ENCODE results near the gene EYS.
"Not testable (repeated sequence)": the region's sequence is repeated elsewhere in the genome, so short reads cannot be mapped to it uniquely, and the experiment has no call there.

Gene EYS

DNA sequence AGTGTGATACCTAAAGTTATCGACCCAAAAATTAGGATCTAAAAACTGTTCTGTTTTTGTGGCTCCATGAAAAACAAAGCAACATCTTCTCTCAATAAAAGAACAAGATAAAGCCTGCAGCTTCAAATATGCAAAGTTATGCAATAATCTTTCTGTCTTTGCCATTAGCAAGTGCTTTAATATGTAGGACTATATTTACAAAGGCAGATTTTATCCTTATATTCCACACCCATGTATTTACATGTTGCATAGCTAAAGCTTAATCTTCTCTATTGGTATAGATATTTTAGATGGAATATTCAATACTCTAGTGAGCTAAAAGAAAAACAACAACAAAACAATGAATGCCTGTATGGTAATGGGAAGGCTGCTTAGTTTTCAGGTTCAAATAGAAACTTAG is 1443.2 kb downstream of the EYS start:
- DNase-seq (ENCODE audit: low read depth in 1 of 2, low spot score in 1 of 2) = no peak

DNA sequence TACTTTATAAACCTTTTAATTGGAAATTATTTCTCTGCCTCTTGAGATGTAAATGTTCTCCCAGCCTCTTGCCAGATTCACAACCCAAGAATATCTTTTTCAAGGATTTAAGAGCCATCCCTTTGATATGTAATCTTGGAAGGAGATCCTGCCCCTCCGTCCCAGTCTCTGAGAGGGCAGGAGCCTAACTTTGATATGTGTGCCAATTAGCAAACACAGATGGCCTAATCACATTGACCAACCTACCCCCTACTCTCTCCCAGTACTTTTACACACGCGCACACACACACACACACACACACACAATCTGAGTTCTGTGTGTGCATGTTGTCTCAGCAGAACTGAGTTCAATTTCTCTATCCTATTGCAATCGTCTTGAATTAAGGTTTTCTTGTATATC is 1447.7 kb downstream of the EYS start:
- DNase-seq (ENCODE audit: low read depth in 1 of 2, low spot score in 1 of 2) = no peak

DNA sequence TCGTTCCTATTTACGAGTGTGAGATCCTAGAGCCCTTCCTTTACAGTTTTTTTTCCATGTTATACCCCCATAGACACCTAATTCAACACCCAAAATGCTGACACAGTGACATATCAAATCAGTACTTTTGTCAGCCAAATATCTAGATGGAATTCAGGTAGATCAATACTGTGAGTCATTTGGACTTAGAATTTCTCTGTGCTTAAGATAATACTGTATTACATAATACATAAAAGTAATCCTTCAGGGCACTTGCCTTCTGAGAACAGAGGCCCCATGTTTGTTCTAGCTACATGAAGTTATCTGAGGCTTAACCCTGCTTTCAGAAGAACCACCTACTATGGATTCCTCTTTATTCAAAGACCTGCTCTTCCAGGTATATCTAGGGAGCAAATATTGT is 1448.3 kb downstream of the EYS start:
- DNase-seq (ENCODE audit: low read depth in 1 of 2, low spot score in 1 of 2) = no peak

DNA sequence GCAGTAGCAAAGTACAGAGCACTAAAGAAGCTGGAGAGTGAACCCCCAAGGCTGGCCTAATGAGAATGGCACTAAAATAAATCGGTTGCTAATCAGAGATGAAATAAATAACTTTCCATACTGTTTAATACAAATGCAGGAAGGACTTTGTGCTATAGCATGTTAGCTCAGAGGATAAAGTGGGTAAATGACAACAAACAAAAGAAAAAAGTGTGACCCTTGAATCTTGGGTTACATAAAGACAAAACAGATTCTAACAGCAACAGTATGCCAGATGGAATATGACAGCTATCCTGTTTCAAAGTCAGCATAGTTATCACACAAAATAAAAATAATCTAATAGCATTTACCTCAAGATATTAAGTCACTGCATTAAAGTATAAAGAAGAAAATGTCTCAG is 1448.7 kb downstream of the EYS start:
- DNase-seq (ENCODE audit: low read depth in 1 of 2, low spot score in 1 of 2) = no peak

DNA sequence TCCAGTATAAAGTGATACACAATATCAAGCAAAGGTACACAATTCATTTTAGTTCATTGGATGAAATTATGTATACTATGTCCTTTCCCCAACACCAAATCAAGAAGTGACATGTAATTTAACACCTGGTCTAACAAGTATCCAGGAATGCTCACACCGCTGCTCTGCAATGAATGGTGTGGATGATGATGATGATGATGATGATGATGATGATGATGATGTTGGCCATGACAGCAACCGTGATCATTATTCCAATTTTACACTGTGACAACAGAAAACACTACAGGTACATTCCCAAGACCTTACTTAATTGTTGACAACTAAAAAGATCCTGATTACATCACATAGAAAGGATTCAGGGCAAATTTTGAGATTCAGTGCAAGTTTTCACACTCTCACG is 1449.4 kb downstream of the EYS start:
- DNase-seq (ENCODE audit: low read depth in 1 of 2, low spot score in 1 of 2) = no peak

DNA sequence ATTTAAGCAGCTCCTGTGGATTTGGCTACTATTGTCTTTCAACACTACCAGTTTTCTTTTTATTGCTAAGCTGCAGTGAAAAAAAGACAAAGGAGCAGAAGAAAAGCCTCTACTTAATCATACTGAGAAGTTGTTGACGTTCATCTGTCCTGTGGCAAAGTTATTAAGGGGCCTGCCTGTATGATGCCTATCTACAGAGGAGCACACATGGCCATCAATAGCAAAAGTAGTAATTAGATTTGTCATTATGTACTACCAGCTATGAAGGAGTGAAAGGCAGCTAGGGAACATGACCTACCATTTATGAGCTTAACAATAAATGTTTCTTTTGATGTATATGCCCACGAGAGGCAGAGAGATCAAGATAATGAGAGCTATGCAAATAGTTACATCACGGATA is 1450.5 kb downstream of the EYS start:
- no peak for DNase-seq (ENCODE audit: low read depth in 1 of 2, low spot score in 1 of 2)

DNA sequence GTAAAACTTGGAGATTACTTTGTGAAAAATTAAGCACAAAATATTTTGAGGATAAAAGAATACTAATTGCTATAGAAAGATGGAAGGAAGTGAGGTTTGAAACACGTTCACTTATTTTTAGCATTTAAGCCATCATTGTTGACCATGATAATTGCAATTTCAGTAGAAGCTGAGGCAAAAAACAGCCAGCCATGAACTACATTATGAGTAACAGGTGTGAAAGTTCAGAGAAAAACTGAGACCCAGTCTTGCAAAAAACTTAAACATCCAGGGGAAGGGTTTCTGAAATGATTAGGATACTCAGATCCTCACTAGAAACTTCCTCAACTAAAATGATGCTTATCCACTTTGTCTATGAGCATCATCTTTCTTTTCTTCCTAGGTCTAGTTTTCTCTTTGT is 1452.0 kb downstream of the EYS start:
- DNase-seq (ENCODE audit: low read depth in 1 of 2, low spot score in 1 of 2) = no peak

DNA sequence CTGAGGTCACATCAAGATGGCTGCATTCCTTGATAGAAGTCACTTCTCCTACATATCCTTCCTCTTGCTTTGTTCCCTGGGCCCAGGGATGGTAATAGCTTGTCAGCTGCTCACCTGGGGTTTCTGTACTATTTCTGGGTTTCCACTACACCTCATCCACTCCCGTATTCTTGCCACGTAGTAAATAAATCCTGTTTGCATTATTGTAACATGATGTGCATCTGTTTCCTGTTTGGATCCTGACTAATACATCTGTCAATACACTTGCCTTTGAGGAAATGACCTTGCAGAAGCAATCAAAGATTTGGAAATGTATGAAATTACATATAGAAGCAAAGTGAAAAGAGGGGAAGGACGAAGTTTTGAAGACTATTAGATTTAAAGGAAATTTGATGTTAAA is 1452.5 kb downstream of the EYS start:
- no peak for DNase-seq (ENCODE audit: low read depth in 1 of 2, low spot score in 1 of 2)

DNA sequence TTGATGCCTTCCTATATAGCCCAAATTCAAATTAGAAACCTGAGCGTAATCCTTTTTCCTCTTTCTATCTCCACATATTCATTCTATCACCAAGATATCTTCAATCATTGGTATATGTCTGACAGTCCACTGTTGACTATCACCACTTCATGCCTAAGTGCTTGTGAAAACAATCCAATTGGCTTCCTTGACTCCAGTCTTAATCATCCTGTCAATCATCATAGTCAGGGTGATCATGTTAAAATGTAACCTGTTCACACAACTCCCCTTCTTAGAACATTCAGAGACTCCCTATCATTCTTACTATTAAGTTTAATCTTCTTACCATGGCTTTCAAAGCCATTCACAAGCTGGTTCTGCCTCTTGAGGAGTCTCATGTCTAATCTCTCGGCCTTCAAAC is 1454.8 kb downstream of the EYS start:
- no peak for DNase-seq (ENCODE audit: low read depth in 1 of 2, low spot score in 1 of 2)

DNA sequence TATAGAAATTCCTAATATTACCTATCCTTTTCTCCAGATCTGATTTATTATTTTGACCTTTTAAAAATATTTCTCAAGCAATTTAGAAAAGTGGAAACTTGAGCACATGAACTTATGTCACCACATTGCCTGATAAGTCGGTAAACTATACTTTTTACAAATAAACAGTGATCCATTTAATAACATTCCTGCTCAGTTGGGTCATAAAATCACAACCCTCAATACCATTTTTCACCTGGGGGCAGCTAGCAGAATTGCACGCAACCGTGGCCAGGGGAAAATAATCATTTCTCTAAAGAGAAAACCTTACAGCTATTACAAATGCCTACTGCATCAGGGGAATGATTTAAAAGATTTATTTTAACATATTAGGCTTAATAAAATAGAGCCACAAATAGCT is 1456.9 kb downstream of the EYS start:
- no peak for DNase-seq (ENCODE audit: low read depth in 1 of 2, low spot score in 1 of 2)

DNA sequence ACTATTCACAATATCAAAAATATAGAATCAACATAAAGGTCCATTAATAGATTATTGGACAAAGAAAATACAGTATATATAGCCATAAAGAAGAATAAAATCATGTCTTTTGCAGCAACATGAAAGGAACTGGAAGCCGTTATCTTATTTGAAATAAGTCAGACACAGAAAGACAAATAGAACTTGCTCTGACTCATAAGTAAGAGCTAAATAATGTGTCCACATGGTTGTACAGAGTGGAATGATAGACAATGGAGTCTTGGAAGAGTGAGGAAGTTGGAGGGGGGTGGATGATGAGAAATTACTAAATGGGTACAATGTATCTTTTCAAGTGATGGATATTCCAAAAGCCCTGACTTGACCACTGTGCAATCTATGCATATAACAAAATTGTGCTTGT is 1457.9 kb downstream of the EYS start:
- no peak for DNase-seq (ENCODE audit: low read depth in 1 of 2, low spot score in 1 of 2)

DNA sequence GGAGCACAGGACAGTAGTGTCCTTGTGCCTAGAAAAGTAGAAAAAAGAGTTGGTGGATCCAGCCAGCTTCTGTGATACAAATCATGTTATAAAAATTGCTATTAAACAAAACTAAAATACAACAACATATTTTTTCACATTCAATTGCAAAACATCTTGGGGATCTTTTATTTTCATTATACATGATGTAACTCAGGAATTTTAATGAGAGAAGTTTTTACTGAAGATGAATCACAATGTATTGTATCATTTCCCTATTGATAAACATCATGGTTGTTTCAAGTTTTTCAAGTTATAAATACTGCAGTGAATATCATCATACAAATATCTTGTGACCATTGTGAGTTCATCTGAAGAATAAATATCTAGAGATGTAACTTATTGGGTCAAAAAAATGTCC is 1463.4 kb downstream of the EYS start:
- DNase-seq (ENCODE audit: low read depth in 1 of 2, low spot score in 1 of 2) = no peak

DNA sequence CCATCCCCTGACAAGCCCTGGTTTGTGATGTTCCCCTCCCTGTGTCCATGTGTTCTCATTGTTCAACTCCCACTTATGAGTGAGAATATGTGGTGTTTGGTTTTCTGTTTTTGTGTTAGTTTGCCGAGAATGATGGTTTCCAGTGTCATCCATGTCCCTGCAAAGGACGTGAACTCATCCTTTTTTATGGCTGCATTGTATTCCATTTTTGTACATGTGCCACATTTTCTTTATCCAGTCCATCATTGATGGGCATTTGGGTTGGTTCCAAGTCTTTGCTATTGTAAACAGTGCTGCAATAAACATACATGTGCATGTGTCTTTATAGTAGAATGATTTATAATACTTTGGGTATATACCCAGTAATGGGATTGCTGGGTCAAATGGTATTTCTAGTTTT is 1468.1 kb downstream of the EYS start:
- not testable (repeated sequence) for DNase-seq (ENCODE audit: low read depth in 1 of 2, low spot score in 1 of 2)

DNA sequence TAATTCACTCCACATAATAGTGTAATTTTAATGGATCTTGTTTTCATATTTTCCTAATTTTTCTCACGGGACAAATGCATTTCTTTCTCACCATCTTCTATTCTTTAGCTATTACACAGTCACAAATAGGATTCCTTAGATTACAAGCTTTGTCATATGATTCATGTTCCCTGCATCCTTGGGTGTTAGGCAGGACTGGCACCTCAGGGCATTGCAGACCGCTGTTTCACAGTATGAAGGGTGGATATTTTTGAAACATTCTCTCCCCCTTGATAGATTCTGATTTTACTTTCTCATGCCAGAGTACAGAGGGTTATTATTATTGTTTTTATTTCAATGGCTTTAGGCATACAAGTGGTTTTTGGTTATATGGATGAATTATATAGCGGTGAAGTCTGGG is 1469.0 kb downstream of the EYS start:
- no peak for DNase-seq (ENCODE audit: low read depth in 1 of 2, low spot score in 1 of 2)

DNA sequence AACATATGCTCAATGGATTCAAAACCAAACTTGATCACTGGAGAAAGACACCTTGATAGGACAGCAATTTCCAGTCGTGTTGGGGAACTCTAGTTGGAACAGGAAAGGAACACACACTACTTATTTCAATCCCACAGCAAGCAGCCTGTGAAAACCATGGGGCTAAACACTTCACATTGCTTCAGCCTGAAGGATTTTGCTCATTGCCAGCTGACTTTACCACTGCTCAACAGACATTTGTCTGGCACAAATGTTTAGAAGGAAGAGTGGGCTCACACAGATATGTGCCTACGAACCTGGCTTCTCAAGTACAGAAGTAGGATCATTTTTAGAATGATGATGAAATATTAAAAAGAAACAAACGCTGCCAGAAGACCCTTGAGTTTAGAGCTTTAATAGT is 1473.3 kb downstream of the EYS start:
- DNase-seq (ENCODE audit: low read depth in 1 of 2, low spot score in 1 of 2) = no peak

DNA sequence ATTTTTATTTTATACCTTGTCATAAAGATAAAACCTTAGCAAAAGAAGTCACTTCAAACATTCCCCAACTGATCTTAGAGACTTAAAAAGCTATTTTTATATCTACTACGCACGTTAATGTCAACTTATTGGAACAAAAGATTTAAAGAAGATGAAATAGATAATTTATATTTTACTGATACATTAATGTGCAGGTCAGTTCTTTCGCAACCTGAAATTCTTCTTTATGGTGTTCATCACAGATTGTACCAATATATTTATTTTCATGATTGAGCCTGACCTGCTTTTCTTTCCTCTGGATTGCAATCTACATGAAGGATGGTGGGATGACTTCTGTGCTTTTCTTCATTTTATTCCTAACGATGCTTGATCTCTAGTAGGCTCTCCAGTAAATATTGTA is 1475.1 kb downstream of the EYS start:
- no peak for DNase-seq (ENCODE audit: low read depth in 1 of 2, low spot score in 1 of 2)

DNA sequence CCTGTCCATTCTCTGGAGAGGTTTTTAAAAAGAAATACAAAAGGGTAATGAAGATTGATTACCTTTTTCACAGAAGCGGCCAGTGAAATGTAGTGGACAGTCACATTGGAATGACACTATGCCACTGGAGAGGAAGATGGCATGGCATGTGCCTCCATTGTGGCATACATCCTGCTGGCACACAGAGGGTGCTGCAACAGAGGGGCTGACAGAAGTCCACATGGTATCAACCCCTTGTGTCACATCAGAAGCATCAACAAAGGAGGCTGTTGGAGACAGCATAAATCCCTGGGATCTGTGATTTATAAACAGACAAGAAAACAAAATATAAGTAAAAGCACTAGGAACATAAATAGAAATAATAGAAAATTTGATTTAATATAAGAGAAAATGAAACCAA is 1476.5 kb downstream of the EYS start:
- DNase-seq (ENCODE audit: low read depth in 1 of 2, low spot score in 1 of 2) = no peak

DNA sequence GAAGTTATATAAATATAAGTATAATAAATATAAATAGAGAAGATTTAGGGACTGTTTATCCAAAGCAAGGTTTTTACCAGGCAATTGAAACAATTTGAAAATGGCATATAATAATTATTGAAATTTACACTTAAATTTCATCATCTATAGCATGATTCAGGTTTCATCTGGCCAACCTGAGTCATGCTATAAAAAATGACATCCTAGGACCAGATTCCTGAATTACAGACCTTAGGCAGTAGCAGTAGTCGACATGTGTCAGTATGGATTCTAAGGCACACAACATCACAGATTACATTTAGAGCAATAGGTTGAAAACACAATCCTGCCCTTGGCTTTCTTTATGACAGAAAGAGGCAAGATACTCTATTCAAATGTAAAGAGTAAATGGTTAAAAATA is 1479.2 kb downstream of the EYS start:
- no peak for DNase-seq (ENCODE audit: low read depth in 1 of 2, low spot score in 1 of 2)

DNA sequence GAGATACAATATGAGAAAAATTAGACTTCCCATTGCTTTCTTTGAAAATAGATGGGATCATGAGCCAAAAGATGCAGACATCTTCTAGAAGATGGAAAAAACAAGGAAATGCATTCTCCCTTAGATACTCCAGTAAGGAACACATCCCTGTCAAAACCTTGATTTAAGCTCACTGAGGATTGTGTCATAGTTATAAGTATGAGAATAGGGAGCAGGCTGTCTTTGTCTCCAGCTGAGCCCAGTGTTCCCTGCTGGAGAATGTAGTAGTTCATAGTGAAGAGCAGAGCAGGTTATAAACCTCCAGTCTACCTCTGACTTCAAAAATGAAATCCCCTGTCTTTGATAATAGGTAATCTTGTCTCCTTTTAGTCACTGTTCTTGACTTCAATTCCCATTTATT is 1481.5 kb downstream of the EYS start:
- no peak for DNase-seq (ENCODE audit: low read depth in 1 of 2, low spot score in 1 of 2)

DNA sequence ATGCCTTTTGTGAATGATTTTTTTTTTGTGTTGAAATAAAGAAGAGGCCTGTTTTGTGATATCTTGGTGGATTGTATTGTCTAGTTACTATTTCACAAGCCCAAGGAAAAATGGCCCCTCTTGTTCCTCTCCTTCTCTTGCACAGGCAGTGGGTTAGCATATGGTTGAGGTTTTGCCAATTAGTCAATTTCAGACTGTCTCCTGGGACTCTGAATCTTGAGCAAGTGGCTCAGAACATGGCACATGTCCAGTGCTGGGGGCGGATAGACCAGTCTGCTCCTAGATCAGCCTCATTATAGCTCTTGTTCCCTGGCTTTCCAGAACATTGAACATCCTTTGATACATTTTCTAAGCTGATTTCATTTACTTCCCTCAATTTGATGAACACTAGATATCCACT is 1482.2 kb downstream of the EYS start:
- DNase-seq (ENCODE audit: low read depth in 1 of 2, low spot score in 1 of 2) = no peak

DNA sequence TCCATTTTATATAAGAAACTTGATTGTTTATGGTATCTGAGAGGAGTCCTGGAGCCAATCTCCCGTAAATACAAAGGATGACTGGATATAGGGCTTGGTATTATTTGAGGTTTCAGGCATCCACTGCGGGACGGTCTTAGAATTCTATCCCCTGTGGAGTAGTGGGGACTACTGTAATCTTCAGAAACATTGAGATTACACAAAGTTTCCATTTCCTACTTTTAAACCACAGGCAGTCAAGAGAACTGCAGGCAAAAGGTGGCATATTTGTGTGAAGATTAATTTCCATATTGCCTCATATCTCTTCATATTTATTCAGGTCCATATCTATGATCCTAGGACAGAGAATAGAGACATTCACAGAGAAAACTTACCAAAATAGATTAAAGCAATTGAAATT is 1485.2 kb downstream of the EYS start:
- DNase-seq (ENCODE audit: low read depth in 1 of 2, low spot score in 1 of 2) = no peak

DNA sequence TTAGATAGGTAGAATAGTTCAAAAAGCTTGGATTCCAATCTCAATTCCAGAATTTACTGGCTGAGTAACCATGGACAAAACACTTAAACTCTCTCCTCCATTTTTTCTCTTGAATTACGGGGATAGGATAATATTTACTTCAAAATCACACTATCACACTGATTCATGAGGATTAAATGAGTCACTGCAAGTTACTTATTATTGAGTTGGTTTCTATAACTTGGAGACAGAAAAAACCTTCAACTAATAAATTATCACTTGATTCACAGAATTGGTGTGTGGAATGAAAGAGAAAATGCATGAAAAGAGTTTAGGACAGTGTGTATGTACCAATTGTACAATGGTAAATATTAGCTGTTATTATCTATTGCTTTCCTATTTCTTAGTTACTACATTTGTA is 1486.2 kb downstream of the EYS start:
- no peak for DNase-seq (ENCODE audit: low read depth in 1 of 2, low spot score in 1 of 2)

DNA sequence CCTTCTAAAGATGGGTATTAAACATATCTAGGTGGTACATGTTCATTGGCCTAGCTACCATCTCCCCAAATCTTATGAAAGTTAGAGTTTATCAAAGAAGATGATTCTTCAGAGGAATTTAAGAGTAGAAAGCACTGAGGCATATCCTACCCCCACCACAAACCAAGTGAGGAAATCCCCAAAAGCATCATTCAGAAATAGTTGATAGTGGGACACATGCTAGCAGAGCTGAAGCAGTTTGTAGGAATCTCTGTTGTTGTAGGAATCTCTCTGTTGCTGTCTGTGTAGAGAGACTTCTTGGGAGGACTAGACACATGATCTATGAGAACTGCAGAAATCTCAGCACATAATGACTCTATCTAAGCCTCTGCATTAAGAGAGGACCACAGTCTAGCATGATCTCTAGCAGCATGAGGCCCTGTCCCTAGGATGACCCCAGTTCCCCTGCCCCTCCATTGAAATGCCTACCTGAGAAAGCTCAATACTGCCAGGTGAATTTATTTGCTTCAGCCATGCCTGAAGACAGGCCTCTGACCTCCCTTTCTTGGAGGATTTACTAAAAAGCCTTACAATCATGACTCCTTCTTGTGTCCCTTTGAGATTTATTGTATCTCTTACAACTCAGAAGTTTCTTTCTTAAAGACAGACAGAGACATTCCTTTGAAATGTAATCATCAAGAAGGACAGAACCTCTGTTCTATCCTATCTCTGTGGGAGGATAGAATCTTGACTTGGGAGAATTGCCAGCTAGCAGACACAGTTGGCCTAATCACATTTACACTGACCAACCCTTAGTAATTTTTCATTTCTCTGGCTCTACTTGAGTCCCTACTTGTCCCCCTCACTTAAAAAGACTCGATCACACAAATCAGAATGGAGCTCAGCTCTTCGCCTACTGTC is 1489.1 kb downstream of the EYS start:
- no peak for DNase-seq (ENCODE audit: low read depth in 1 of 2, low spot score in 1 of 2)
